ENCODE measurements around the gene REXO1.

GRCh38 chr19:1856698-1857603 lies 8.7 kb upstream of the REXO1 start:
- TF ChIP-seq CTCF (conservative IDR thresholded peaks at IDR 0.05) (no peak), EZH2 (IDR thresholded peaks at IDR 0.05; ENCODE audit: low read depth) (no peak)

All from PC-9 (cell line).